Epithelial cell of esophagus (primary cell): ENCODE data around the gene GGTLC3.
"Not testable (repeated sequence)": the region's sequence is repeated elsewhere in the genome, so short reads cannot be mapped to it uniquely, and the experiment has no call there.

Experiments used
- DNase-seq: peaks from one replicate; pipeline ENCODE4 v3.0.0; 2010; ENCODE audit warnings: low read depth
- H3K4me3 ChIP-seq: 2 replicates; pipeline ENCODE4 v1.5.1; 2011; ENCODE audit warnings: mild to moderate bottlenecking, low read length, control low read depth

Gene GGTLC3

DNA sequence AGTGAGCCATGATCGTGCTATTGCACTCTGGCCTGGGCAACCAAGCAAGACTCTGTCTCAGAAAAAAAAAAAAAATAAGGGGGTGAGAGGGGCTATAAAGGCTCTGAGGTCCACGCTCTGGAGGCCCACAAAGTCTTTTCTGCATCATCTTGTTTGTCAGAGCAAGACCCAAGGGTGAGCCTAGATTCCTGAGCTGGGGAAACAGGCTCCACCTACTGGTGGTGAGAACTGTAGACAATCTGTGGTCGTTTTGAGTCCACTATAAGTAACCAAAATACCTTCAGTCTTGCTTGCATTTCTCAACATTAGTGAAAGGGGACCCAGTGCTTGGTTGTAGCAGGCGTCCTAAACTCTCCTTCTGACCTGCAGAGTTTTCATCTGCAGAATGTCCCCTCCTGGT, 5.4 kb upstream of the GGTLC3 start:
- DNase-seq, H3K4me3 ChIP-seq: not testable (repeated sequence)

DNA sequence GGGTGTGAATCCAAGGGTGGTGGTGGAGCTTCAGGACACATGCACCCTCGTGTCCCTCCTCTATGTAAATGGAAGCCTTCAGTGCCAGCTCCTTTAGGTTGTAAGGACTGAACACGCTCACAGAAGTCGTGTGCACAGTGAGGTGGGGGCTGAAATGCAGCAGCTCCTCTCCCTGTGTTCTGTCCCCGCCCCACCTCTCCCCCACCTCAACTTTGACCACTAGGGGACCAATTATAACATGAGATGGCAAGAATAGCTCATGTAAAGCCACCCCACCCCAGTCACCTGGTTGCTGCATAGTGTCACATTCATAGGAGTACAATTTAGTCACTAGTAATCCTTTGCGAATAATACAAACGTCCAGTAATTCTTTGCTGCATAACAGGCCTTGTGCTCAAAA, 4.8 kb upstream of the GGTLC3 start:
- not testable (repeated sequence) for DNase-seq, H3K4me3 ChIP-seq

GRCh38 chr22:18513454-18513853, 4.5 kb downstream of the GGTLC3 start:
- not testable (repeated sequence) for H3K4me3 ChIP-seq

DNA sequence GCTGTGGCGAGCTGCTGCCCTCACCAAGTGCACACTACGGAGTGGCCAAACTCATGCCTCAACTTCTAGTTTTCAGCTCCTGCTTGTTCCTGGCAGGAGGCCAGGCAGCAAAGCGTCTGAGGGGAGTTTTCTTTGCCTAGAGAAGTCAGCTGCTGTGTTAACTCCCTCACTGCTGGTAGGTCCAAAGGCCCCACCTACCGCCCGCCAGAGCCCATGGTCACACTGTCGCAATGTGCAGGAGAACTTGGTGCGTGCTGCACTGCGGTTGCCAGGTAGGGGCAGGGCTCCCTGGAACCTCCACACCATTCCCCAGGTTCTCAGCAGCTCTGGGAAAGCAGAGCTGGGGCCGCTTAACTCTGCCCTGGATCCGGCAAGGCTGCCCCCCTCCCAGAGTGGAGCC, 5.6 kb downstream of the GGTLC3 start:
- not testable (repeated sequence) for H3K4me3 ChIP-seq, DNase-seq

More at GRCh38 chr22:18513454-18513853, 4.5 kb downstream of the GGTLC3 start:
- DNase-seq, result not testable (repeated sequence)

DNA sequence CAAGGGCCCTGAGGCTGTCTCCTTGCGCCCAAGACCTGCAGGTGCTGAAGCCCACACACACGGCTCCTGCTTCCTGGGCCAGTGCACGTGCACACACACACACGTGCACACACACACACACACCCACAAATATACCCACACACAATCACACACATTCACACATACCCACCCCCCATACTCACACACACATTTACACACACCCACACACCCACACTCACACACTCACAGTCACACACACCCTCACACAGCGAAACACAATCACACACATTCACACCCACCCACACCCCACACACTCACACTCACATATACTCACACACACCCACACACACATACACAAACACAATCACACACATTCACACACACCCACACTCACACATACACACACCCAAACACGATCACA, 6.6 kb downstream of the GGTLC3 start:
- H3K4me3 ChIP-seq, result not testable (repeated sequence)

DNA sequence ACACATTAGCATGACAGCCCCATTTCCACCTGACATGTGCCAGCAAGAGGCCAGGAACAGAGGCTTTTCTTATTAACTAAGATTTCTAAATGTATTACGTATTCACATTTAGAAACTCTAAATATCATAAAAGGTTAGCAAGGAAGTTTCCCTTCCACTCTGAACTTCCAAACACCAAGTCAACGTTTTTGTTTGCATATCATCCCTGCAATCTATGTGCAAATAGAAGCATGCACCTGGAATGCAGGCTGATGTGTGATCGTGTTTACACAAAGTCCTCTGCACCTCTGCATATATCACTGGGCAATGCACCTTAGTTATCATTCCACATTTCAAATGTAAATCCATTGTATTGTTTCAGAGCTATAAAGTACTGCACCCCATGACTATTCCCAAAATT, 21.7 kb downstream of the GGTLC3 start:
- not testable (repeated sequence) for H3K4me3 ChIP-seq, DNase-seq

More for the DNA sequence above, 6.6 kb downstream of the GGTLC3 start:
- DNase-seq, result not testable (repeated sequence)
